Activated CD8-positive, alpha-beta memory T cell treated with anti-CD3 and anti-CD28 coated beads, Interleukin-2, amount 50 U/mL, for 4 hours (primary cell): ENCODE data around the gene ALOX15B.
A peak's percentile ranks its signal among the peaks of the same experiment; 100 is the strongest.
"Not testable (repeated sequence)": the region's sequence is repeated elsewhere in the genome, so short reads cannot be mapped to it uniquely, and the experiment has no call there.

Experiments used
- DNase-seq: peaks from one replicate; pipeline ENCODE4 v3.0.0-alpha.2; 2020

Gene ALOX15B

DNA sequence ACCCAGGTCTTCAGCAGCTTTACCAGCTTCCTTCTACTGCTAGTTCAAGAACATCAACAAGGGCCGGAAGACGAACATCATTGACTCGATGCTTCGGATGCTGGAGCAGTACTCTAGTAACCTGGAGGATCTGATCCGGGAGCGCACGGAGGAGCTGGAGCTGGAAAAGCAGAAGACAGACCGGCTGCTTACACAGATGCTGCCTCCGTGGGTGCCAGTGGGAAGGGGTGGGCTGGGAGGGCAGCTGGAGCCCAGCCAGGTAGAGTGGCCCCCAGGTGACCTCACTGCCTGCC lies 24.4 kb upstream of the ALOX15B start:
- DNase-seq, result no peak

DNA sequence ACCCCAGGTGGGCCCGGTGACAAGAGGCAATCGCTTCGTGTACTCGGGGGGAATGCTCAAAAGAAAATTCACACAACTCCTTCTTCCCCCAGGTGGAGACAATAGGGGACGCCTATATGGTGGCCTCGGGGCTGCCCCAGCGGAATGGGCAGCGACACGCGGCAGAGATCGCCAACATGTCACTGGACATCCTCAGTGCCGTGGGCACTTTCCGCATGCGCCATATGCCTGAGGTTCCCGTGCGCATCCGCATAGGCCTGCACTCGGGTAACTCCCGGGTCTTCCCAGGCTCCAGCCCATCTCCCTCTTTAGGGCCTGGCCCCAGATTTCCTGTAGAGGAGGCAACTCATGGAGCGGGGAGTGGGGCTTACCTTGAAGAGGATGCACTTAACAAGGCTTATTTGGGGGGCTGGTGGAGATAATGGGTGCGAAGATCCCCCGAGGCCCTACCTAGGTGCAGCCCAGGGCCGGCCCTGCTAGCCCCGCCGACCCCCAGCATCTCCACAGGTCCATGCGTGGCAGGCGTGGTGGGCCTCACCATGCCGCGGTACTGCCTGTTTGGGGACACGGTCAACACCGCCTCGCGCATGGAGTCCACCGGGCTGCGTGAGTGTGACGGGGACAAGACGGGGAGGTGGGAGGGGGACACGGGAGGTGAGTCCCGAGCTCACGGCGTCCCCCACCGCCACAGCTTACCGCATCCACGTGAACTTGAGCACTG lies 23.5 kb upstream of the ALOX15B start:
- no peak for DNase-seq

DNA sequence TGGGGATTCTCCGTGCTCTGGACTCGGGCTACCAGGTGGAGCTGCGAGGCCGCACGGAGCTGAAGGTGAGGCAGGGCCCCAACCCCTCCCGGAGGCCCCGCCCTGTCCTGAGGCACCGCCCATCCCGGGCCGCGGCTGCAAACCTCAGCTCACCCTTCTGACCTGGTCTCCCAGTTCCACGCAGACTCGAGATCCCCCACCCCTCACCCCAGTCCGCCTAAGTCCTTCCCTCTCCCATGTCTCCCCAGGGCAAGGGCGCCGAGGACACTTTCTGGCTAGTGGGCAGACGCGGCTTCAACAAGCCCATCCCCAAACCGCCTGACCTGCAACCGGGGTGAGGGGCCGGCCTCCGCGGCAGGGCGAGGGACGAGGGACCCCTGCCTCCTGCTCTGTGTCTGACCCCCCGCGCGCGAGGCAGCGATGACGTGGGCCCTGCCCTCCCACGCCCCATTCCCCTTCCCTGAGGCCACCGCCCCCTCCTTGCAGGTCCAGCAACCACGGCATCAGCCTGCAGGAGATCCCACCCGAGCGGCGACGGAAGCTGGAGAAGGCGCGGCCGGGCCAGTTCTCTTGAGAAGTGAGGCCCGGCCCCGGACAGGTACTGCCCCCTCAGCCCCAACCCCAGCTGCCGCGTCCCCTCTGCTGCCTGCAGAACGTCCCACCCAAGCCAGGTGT lies 22.8 kb upstream of the ALOX15B start:
- peak; percentile 27 for DNase-seq

DNA sequence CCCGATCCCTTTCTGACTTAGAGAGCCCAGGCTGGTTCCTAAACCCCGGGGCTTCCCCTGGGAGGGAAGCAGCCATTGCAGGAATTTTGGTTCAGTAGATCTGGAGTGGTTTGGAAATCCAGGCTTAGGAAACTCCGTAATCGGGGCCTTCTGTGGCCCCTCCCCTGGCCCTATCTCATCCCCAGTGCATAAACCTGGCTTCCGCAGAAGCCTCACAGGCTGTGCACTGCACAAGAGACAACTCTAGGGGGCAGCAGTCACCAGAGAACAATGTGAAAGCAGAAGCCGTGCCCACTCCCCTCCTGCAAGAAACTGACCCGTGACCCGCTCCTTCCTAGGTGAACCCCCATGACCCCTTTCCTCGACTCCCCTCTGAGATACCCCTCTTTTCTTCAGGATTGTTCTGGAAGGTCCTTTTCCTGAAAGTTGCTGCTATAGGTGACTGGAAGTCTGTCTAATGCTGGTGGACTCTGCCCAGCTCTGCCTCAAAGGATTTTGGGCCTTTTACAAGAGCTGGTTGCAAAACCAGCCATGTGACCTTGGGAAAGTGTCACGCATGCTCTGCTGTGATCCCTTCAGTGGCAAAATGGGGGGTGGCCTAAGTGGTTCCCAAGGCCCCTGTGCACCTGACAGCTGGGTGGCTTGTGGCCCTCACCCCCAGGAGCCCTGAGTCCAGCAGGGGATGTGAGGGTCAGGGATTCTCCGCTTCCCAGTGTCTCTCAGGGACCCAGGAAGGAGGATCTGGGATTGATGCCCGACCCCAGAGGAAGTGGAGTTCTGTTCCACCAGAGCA lies 22.0 kb upstream of the ALOX15B start:
- peak; percentile 36 for DNase-seq

DNA sequence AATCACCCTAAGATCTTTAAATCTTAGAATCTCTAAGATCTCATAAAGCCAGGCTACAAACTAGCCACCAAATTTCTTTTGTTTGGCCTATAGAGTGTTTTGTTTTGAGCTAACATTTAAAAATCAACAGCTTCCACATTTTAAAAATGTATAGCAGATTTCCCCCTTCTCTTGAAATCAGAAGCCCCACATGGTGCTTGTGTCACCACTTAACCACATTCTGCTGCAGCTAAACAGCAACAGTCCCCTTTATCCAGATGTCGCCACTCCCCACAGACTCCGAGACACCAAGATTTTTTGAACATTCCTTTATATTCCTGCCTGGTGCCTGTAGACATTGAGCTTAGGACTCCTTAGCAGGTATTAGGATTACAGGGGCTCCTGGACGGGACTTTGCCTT lies 20.4 kb upstream of the ALOX15B start:
- no peak for DNase-seq

DNA sequence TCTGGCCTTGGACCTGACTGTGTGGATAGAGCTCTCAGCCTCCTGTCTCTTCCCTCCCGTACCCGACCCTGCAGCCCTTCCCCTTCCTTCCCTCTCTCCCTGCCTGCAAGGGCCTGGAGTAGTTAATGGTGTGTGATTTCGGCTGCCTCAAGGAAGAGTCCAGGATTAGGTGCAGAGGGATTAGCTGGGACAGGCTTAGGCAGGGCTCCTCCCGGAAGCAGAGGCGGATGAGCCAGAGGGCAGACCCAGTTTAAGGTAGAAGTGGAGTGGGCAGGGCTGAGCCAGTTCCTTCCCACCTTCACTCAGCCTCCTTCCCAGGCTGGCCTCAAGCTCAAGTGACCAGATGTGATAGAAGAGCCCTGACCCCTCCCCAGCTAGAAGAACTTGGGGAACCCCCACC lies 19.7 kb upstream of the ALOX15B start:
- no peak for DNase-seq

DNA sequence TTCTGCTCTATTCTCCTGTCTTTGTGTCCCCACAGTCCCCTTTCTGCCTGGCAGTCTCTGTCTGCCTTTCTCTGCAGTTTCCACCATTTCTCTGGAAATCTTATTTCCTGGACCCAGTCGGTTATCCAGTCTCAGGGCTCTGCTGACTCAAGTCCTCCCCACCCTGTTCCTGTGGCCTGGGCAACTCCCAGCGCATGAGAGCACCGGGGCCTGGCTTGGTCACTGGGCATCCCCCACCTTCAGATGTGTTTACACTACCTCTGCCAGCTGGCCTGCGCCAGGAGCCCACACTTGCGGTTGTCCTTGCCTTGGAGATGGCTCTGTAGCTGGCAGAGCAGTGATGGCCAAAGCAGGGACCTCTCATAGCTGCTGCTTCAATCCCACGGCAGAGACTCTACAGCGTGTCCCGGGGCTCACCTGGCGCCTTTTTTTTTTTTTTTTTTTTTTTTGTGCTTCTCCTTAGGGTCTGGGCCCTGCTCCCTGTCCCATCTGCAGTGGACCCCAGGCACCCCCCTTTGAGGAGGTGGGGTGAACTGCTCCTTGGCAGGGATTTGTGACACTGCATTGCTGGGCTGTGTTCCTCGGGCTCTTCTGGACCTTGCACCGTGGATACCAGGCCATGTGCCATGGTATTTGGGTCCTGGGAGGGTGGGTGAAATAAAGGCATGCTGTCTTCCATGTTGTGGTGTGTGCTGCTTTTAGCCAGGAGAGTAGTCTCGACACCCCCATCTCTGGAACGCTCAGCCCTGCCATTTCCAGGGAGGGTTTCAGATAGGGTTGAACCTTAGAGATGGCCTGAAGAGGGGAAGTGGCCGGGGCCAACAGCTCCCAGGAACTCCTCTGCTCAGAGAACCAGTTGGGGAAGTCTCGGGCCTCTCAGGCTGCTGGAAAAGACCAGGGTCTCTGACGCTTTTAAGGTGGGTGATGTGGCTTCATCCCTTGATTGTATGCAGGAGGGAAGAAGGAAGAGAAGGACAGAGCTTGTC lies 18.9 kb upstream of the ALOX15B start:
- DNase-seq, result no peak

DNA sequence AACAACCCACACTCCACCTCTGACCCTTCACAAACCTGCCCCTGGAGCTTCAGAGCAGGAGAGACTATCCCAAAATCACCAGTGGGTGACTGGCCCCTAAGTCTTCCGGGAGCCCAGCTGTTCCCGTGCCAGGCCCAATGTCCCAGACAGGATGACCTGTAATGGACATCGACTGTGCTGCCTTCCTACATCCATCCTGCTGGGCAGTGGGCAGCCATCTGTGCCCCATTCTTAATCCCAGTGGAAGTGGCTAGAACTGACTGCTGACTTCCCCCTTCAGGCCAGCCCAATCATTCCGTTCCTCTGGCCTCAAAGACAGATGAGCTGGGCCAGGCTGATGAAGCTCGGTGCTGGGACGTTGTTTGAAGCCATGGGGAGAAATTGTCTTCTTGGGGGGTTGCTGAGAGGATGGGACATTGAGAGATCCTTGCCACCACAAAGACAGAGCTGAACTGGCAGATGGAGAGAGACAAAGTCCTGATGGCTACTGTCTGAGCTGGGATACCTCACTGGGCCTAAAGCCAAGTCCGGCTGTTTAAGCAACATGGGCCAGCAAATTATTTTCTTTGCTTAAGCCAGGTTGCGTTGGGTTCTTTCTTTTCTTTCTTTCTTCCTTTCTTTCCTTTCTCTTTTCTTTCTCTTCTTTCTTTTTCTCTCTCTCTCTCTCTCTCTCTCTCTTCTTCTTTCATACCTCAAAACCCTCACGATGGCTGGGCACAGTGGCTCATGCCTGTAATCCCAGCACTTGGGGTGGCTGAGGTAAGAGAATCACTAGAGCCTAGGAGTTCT lies 17.9 kb upstream of the ALOX15B start:
- DNase-seq, result no peak

DNA sequence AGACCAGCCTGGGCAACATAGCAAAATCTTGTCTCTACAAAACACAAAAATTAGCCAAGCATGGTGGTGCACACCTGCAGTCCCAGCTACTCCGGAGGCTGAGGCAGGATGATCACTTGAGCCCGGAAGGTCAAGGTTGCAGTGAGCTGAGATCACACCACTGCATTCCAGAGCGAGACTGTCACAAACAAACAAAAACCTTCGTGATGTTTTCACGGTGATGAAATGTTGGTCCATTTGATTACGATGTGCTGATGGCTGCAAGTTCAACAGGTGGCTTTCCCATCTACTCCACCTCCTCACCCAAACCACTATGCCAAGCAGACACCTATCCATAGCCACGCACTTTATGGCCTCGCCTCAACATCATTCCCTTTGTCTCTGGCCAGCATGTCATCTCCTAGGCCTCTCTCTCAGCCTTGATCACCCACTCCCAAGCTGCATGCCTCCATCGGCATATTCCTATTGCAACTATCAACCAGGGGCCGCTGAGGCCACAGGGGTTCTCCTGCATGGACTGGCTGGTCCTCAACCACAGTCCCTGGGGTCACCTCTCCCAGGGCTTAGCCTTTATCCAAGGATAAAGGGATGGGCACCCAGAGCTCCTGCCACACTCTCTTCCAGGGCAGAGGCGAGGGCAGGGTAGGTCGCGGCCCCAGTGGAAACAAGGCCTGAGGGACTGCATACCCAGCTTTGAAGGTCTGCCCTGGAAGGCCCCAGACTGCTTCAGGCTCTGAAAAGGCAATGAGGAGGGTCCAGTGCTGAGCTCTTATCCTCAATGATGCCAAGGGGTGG lies 17.1 kb upstream of the ALOX15B start:
- DNase-seq, result no peak

DNA sequence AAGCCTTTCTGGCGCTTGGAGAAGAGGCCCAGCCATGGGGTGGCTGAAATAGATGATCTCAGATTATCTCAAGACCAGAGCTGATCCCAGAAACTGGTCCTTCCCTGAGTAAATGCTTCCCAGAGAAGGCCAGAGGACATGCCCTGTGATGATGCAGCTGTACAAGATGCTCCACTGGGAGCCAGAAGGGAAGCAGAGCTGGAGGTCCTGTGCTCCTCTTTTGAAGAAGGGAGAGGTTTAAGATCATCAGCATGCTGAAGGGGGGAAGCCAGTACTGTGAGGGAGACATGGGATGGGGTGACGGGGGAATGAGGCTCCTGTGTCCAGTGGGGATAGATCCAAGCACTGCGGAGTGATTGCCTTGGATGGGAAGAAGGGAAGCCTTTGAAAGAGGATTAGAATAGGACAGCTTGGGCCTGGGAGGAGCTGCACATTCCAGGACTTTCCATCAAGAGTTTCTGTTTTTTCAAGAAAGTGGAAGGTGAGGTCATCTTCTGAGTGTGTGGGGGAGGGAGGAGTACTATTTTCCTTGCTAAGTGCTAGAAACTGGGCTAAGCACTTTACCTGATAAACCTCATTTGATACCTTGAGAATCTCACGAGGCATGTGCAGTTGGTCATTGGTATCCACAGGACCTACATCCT lies 16.4 kb upstream of the ALOX15B start:
- DNase-seq, result no peak

DNA sequence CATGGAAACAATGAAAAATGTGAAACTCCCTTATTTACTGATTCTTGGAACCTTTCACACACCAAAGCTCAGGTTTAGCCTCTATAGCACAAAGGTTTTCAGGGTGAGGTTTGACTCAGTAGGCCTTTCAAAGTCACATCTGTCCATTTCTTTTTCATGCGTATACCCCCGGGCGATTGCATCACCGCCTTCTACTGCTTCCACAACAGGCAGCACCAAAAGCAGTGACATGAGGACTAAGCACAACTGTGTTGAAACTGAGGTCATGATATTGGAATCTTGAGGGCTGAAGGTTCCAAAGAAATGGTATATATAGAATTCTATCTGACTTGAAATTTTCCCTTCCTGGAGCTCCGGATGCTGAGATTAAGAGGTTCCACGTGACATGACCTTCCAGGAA lies 14.7 kb upstream of the ALOX15B start:
- not testable (repeated sequence) for DNase-seq

DNA sequence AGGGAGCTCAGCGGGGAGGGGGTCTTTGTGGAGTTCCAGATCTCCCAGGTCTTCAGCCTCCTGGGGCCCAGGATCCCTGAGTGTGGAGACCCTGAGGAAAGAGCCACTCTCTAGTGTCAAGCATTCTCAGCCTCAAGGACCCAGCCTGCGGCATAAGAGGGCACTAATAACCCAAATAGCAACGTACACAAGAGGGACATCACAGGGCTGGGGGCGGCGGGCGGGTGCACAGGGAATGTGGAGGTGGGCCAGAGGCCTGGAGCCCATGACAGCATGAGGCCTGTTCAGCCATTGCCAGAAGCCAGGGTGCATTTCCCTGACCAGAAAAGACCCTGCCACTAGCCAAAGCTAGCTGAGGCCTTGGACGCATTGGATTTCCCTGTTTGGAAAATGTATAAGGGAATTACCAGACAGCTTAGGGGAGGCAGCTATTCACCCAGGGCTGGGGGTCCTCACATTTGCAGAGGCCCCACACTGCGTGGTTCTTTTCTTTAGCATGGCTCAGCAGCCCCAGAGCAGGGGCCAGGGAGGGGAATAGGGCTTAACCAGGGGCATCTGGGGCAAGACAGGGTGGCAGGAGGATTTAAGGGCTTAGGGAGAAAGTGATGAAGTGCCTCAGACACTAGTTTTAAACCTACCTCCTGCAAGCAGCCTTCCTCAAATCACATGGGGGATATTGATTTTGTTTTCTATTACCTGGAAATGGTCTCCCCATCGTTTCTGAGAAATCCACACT lies 13.5 kb upstream of the ALOX15B start:
- no peak for DNase-seq

DNA sequence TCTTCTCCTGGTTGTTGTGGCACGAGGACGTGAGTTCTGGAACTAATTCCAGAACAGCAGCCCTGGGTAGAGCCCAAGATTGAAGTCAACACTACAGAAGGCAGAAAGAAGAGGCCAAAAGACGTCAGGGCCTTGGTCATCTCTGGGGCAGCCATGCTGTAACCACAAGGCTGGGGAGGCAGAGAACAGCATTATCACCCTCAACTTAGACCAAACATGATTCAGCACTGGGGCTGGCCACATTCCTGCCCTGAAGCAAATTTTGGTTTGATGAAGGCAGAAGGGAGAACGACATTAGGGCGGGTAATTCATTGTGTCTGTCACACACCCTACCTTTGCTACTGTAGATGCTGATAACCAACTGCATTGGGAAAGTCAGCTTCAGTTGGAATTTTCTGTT lies 9.7 kb upstream of the ALOX15B start:
- no peak for DNase-seq

DNA sequence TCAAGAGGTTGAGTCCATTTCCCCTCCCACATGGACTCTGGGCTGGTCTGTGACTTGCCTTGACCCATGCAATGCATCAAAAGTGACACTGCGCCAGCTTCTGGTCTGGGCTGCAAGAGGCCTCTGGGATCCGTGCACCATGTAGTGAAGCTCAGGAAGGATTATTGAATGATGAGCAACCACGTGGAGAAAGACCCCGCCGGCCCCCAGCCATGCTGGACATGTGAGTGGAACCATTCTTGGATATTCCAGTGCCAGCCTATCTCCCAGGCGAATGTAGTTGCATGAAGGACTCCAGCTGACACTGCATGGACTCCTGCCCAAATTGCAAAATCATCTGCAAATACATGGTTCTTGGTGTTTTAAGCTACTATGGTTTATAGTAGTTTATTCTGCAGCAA lies 7.6 kb upstream of the ALOX15B start:
- no peak for DNase-seq

DNA sequence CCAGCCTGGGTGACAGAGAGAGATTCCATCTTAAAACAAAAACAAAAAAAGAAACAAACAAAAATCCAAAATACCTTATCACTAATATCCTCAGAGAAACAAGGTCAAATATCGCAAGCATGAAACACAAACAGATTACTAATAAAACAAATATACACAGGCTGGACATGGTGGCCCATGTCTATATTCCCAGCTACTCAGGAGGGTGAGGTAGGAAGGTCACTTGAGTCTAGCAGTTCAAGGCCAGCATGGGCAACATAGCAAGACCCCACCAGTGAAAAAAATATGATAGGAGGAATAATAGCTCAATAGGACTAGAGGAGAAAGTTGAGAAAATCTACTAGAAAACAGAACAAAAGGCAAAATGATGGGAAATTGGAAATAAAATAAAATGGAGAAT lies 6.9 kb upstream of the ALOX15B start:
- DNase-seq, result no peak

DNA sequence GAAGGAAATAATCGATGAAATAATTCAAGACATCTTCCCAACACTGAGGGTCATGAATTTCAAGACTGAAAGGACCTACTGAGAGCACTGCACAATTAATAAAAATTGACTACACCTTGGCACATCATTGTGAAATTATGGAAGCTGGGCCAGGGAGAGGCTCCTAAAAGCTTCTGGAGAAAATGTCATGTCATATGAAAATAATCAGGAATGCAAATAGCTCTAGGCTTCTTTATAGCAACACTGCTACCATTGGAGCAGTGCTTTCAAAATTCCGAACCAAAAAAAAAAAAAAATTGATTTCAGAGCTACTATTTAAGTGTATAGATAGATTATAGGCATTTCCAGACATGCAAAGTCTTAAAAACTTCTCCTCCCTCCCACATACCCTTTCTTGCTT lies 6.4 kb upstream of the ALOX15B start:
- no peak for DNase-seq

DNA sequence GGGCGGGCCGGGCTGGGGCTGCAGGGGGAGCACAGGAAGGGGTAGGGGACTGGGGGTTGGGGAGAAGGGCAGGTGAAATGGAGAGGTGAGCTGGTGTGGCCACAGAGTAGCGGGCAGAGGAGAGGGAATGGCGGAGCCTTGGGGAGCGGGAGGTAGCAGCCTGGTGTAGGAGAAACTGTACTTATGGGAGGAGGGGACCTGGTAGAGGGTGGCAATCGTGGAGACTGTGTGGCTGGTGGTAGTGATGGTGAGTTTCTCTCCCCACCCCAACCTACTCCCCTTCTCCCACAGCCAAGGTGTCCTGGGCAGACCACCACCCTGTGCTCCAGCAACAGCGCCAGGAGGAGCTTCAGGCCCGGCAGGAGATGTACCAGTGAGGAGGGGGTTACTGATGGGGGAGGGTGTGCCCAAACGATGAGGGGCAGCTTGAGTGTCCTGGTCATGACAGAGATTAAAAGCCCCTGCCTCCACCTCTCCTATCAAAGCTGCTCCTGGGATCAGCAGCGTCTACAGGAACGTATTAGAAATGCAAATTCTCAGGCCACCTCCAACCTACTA lies 831 bp downstream of the ALOX15B start:
- no peak for DNase-seq

DNA sequence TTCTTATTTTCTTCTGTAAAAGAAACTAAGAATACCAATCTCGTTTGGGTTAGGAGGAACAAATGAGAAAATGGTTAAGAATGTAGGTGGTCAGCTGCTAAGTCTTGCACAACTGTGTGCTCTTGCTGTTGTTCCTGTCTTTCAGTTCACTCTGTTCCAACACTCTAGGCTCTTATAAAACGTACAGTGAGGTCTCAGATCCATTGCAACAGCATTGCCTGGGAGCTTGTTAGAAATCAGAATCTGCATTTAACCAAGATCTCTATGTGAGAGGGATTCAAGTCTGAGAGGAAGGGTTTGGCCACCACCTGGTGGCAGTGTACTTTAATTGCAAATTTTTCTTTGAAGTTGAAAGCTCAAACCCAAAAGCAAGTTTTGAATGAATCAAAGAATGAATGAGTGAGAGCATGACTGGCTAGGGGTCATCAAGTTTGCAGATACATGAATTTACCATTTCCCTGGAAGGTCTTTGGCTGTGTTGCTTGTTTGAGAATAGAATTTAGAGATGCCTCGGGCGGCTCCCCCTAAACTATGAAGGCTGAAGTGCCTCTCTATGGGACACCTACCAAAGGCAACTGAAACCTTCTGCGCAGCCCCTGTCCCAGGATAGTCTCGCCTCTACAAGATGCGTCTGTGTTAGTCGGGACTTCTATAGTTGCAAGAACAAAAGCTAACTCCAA lies 2.5 kb downstream of the ALOX15B start:
- DNase-seq, result peak; percentile 36

DNA sequence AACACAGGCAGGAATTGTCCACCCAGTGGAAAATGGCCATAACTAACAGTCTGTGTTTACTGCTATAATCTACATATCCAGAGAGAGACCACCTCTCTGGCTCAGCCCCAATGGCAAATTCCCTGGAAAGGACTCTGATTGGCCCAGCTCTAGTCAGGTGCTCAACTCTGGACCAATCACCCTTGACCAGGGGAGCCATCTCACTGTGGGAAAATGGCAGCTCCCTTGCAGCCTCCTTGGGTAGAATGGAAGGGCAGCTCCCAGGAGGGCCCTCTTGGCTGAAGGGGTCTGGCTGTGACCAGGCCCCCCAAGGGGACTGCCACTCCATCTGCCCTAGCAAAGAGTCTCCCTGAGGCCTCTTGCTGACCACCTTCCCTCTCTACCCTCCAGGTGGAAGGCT lies 3.1 kb downstream of the ALOX15B start:
- no peak for DNase-seq
